ENCODE results near the gene CCDC33.

Gene CCDC33

GRCh38 chr15:74384881-74385643, 148.9 kb downstream of the CCDC33 start:
- no peak for DNase-seq

- no peak for DNase-seq
Observed at GRCh38 chr15:74385733-74386132, 149.6 kb downstream of the CCDC33 start.
